Naive thymus-derived CD4-positive, alpha-beta T cell (primary cell): ENCODE results near the gene SERPINB12. TPM values are rescaled to one million over a fixed set of nuclear protein-coding genes. Genes with fewer than 3 reads are reported as not detected.

ENCODE experiments used
- ATAC-seq: fragments of 150-1000 bp; cut with Tn5 transposase; 2 replicates; pipeline ENCODE4 v1.10.0; 2021; ENCODE audit warnings: mild to moderate bottlenecking, moderate library complexity
- CTCF ChIA-PET: fragments of 350-600 bp; sonication (Branson Sonifier 250); formaldehyde crosslinking; loops from one replicate; lab custom pipeline; 2021; ENCODE audit warnings: antibody characterized with exemption; lab: Charles Lee
- POLR2A ChIA-PET: fragments of 350-600 bp; sonication (Branson Sonifier 250); formaldehyde crosslinking; loops from one replicate; lab custom pipeline; 2021; ENCODE audit warnings: antibody characterized with exemption, inconsistent platforms; lab: Charles Lee
- DNase-seq, 9 donors: peaks; one replicate each; pipeline versions ENCODE4 v3.0.0 to v3.0.0-alpha.2; 2020 to 2022; ENCODE audit warnings: mixed read lengths in 1 of 9
- H3K27ac ChIP-seq: one replicate; pipeline ENCODE4 v1.7.0; 2013; ENCODE audit warnings: mild to moderate bottlenecking, low read depth, low read length, moderate library complexity
- H3K27me3 ChIP-seq, 2 donors: one replicate each; pipeline ENCODE4 v1.7.0; 2013; ENCODE audit warnings: low read length in 2 of 2, mild to moderate bottlenecking in 2 of 2, moderate library complexity in 2 of 2; ENCODE audit not compliant: control insufficient read depth in 2 of 2, insufficient read depth in 2 of 2
- H3K36me3 ChIP-seq, 3 experiments: 1 replicate in 2 of 3; 2 replicates in 1 of 3; pipeline ENCODE4 v1.7.0; 2013; ENCODE audit warnings: low read length in 3 of 3, mild to moderate bottlenecking in 3 of 3, moderate library complexity in 1 of 3; ENCODE audit not compliant: insufficient read depth in 3 of 3, control insufficient read depth in 2 of 3
- H3K4me1 ChIP-seq, 2 donors: one replicate each; pipeline ENCODE4 v1.7.0; 2013; ENCODE audit warnings: low read length in 2 of 2, mild to moderate bottlenecking in 2 of 2, moderate library complexity in 1 of 2; ENCODE audit not compliant: control insufficient read depth in 2 of 2, insufficient read depth in 2 of 2
- H3K4me3 ChIP-seq: 2 replicates; pipeline ENCODE4 v1.7.0; 2013; ENCODE audit warnings: mild to moderate bottlenecking, low read length
- H3K9me3 ChIP-seq, 3 experiments: 1 replicate in 2 of 3; 2 replicates in 1 of 3; pipeline ENCODE4 v1.7.0; 2013; ENCODE audit warnings: low read length in 3 of 3; ENCODE audit not compliant: control insufficient read depth in 2 of 3
- H3K27ac Mint-ChIP-seq, 9 donors: one replicate each; pipeline ENCODE4 v1.8.0; 2020 to 2022; ENCODE audit warnings: mixed read lengths in 9 of 9, mild to moderate bottlenecking in 8 of 9, moderate library complexity in 5 of 9, inconsistent platforms in 2 of 9
- H3K27me3 Mint-ChIP-seq, 5 donors: one replicate each; pipeline ENCODE4 v1.8.0; 2021 to 2022; ENCODE audit warnings: mixed read lengths in 5 of 5, mild to moderate bottlenecking in 1 of 5
- H3K36me3 Mint-ChIP-seq, 5 donors: one replicate each; pipeline ENCODE4 v1.8.0; 2020 to 2022; ENCODE audit warnings: mixed read lengths in 5 of 5, mild to moderate bottlenecking in 3 of 5, inconsistent platforms in 1 of 5
- H3K4me1 Mint-ChIP-seq, 7 donors: one replicate each; pipeline ENCODE4 v1.8.0; 2020 to 2022; ENCODE audit warnings: mixed read lengths in 7 of 7, mild to moderate bottlenecking in 3 of 7, inconsistent platforms in 1 of 7
- H3K4me3 Mint-ChIP-seq, 10 donors: one replicate each; pipeline ENCODE4 v1.8.0; 2020 to 2022; ENCODE audit warnings: mild to moderate bottlenecking in 10 of 10, mixed read lengths in 10 of 10, moderate library complexity in 6 of 10, inconsistent platforms in 2 of 10
- H3K9me3 Mint-ChIP-seq, 11 donors: one replicate each; pipeline ENCODE4 v1.8.0; 2020 to 2022; ENCODE audit warnings: mixed read lengths in 11 of 11, mild to moderate bottlenecking in 4 of 11, inconsistent platforms in 1 of 11, moderate library complexity in 1 of 11
- intact Hi-C, 2 donors: fragments of 100-400 bp; cut with micrococcal nuclease; formaldehyde crosslinking; loops; one replicate each; pipeline ENCODE4 v1.15.1; 2023
- polyA plus RNA-seq, 2 donors: library from polyadenylated mRNA; unstranded; fragments of 300-500 nt; fragmentation: Illumina TruSeq; gene quantifications; one replicate each; pipeline ENCODE4 v1.2.3, GENCODE V29; 2021
- total RNA-seq, 6 experiments: library from RNA in 5 of 6; stranded (reverse) in 5 of 6; gene quantifications; 1 replicate in 5 of 6; 2 replicates in 1 of 6; pipeline ENCODE4 v1.2.3 and lab custom pipeline; 2021 to 2026

SERPINB12 gene
- total and polyA plus RNA-seq, 7 experiments from 2014 or later, result not detected

DNA sequence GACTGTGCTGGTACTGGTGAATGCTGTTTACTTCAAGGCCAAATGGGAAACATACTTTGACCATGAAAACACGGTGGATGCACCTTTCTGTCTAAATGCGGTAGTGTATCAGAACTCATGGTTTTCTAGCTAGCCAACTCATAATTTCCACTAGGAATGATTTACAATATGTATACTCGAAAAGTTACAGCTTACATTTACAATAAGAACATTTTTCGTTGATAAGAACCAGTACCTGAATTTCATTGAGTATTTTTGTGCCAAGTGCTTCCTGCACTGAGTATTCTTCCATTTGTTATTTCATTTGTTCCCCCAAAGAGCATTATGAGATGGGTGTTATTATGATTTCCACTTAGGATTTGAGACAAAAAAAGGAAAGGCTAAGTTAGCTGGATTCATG is 21.9 kb downstream of the SERPINB12 start:
- Histone ChIP-seq H3K9me3 (no peaks in the 10 kb centered on the region), H3K4me3 (no peak overlapping the region), H3K36me3 (no peaks in the 10 kb centered on the region), H3K27ac (no peak overlapping the region), H3K4me1 (no peaks in the 10 kb centered on the region), H3K27me3 (no peaks in the 10 kb centered on the region)
- no peaks in the 10 kb centered on the region for H3K9me3 Mint-ChIP-seq
- H3K27me3 Mint-ChIP-seq, result peaks cover 12 to 22% (median 16%) of the 10 kb centered on the region in 5 donors
- ATAC-seq, result no peak
- DNase-seq, result no peak
- intact Hi-C loops, result no loop called here
- no peak overlapping the region for H3K27ac Mint-ChIP-seq
- POLR2A ChIA-PET, result no interaction called here
- H3K36me3 Mint-ChIP-seq, result no peaks in the 10 kb centered on the region
- no peak overlapping the region for H3K4me3 Mint-ChIP-seq
- no peaks in the 10 kb centered on the region for H3K4me1 Mint-ChIP-seq
- CTCF ChIA-PET, result no interaction called here

DNA sequence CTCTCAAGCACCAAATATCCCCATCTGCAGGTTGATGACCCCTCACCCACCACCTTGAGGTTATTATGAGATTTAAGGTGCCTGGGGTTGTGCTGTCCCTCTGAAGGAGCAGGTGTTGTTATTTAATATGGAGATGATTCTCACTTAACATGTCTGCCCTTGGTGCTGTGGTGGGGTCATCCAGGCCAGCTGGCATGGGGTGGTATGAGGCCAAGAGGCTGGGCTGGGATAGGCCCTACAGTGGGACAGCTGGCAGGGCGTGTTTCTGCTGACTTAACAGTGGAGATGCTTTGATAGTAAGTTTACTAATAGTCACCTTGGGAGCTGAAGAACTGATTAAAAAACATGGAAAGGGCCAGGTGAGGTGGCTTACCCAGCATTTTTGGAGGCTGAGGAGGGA is 22.4 kb downstream of the SERPINB12 start:
- Mint-ChIP-seq H3K27ac (no peak overlapping the region), H3K27me3 (peaks cover 8 to 20% (median 15%) of the 10 kb centered on the region in 5 donors), H3K9me3 (no peaks in the 10 kb centered on the region), H3K4me3 (no peak overlapping the region), H3K4me1 (no peaks in the 10 kb centered on the region), H3K36me3 (no peaks in the 10 kb centered on the region)
- intact Hi-C loops, result no loop called here
- H3K27ac ChIP-seq, result no peak overlapping the region
- no peaks in the 10 kb centered on the region for H3K27me3 ChIP-seq
- DNase-seq (no peak), ATAC-seq (no peak)
- ChIA-PET POLR2A (no interaction called here), CTCF (no interaction called here)
- H3K9me3 ChIP-seq, result no peaks in the 10 kb centered on the region
- no peak overlapping the region for H3K4me3 ChIP-seq
- no peaks in the 10 kb centered on the region for H3K36me3 ChIP-seq
- H3K4me1 ChIP-seq, result no peaks in the 10 kb centered on the region

DNA sequence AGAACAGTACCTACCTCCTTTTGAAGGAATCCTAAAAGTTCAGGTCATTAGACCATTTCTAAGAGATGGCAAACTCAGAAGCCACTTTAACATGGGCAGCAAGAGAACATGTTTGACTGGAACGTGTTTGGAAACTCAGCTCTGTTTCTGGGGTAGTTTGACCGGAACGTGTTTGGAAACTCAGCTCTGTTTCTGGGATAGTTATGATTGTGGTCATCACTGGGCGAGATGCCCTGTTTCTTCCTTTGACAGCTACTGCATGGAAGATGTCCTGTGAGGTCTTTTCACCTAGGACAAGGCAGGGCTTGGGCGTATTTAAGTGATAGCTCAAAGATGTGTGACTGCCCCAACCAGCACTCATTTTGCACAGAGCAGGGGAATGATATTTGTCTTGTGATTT is 25.1 kb downstream of the SERPINB12 start:
- no peaks in the 10 kb centered on the region for H3K9me3 ChIP-seq
- H3K4me3 ChIP-seq, result no peak overlapping the region
- H3K27me3 ChIP-seq, result no peaks in the 10 kb centered on the region
- Mint-ChIP-seq H3K4me3 (no peak overlapping the region), H3K36me3 (no peaks in the 10 kb centered on the region), H3K27ac (no peak overlapping the region), H3K27me3 (peaks cover 21 to 29% (median 24%) of the 10 kb centered on the region in 5 donors), H3K4me1 (no peaks in the 10 kb centered on the region), H3K9me3 (no peaks in the 10 kb centered on the region)
- CTCF ChIA-PET, result no interaction called here
- ATAC-seq (no peak), DNase-seq (no peak)
- no peaks in the 10 kb centered on the region for H3K36me3 ChIP-seq
- H3K4me1 ChIP-seq, result no peaks in the 10 kb centered on the region
- POLR2A ChIA-PET, result no interaction called here
- intact Hi-C loops, result no loop called here
- H3K27ac ChIP-seq, result no peak overlapping the region

DNA sequence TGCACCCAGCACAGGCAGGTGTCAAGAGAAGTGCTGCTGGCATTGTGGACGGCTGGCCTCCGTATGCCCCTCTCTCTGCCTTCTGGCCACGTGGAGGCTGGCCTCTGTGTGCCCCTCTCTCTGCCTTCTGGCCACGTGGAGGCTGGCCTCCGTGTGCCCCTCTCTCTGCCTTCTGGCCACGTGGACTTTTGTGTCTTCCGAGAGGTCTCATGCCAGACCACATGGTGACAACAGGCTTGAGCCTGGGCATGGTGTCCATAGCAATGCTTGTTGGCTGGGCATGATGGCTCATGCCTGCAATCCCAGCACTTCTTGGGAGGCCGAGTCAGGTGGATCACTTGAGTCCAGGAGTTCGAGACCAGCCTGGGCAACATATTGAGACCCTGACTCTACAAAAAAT is 25.7 kb downstream of the SERPINB12 start:
- DNase-seq, result no peak
- intact Hi-C loops, result no loop called here
- no peaks in the 10 kb centered on the region for H3K9me3 ChIP-seq
- no peaks in the 10 kb centered on the region for H3K4me1 Mint-ChIP-seq
- ATAC-seq, result no peak
- H3K36me3 ChIP-seq, result no peaks in the 10 kb centered on the region
- H3K27ac ChIP-seq, result no peak overlapping the region
- no peaks in the 10 kb centered on the region for H3K4me1 ChIP-seq
- H3K36me3 Mint-ChIP-seq, result no peaks in the 10 kb centered on the region
- no peaks in the 10 kb centered on the region for H3K27me3 ChIP-seq
- POLR2A ChIA-PET, result no interaction called here
- no peak overlapping the region for H3K4me3 ChIP-seq
- no peak overlapping the region for H3K27ac Mint-ChIP-seq
- CTCF ChIA-PET, result no interaction called here
- H3K9me3 Mint-ChIP-seq, result no peaks in the 10 kb centered on the region
- H3K4me3 Mint-ChIP-seq, result no peak overlapping the region
- H3K27me3 Mint-ChIP-seq, result peaks cover 24 to 32% (median 27%) of the 10 kb centered on the region in 5 donors

DNA sequence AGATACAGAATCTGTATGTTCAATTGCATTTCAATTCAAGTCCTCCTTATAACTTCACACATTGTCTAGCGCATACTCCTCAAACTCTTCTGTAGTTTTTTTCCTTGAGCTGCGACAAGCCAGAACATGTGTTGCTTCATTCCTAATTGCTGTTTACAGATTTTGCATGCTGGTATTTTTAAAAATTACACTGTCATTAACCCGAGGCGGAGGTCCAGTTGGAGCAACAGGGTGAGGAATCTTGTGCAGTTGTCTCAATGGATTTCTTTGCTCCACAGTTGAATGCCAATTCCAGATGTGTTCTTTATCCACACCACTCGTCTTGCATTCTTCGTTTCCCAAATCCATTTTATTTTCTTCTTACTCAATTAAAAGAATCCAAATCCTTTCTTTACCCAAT is 28.6 kb downstream of the SERPINB12 start:
- Histone ChIP-seq H3K9me3 (no peaks in the 10 kb centered on the region), H3K4me3 (no peak overlapping the region), H3K4me1 (no peaks in the 10 kb centered on the region), H3K27ac (no peak overlapping the region), H3K27me3 (no peaks in the 10 kb centered on the region), H3K36me3 (no peaks in the 10 kb centered on the region)
- ATAC-seq (no peak), DNase-seq (no peak)
- CTCF ChIA-PET, result no interaction called here
- H3K9me3 Mint-ChIP-seq, result no peaks in the 10 kb centered on the region
- POLR2A ChIA-PET, result no interaction called here
- intact Hi-C loops, result no loop called here
- no peaks in the 10 kb centered on the region for H3K4me1 Mint-ChIP-seq
- no peak overlapping the region for H3K27ac Mint-ChIP-seq
- H3K27me3 Mint-ChIP-seq, result peaks cover 28 to 37% (median 30%) of the 10 kb centered on the region in 5 donors
- no peaks in the 10 kb centered on the region for H3K36me3 Mint-ChIP-seq
- no peak overlapping the region for H3K4me3 Mint-ChIP-seq

DNA sequence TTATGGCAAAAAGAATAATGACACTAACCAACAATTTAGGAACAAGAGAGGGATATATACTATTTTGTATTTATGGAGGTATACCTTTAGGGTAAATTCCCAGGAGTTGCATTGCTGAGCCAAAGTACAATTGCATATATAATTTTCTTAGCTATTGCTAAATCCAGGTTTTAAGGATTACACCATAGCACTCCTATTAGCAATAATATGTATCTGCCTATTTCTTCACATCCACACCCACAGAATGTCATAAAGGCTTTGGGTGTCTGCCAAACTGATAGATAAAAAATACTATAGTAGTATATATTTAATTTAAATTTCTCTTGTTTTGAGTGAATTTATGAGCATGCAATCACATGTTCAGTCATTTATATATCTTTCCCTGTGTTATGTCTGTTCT is 33.5 kb downstream of the SERPINB12 start:
- no peak for DNase-seq
- peaks cover 0 to 2% (median 0%) of the 10 kb centered on the region in 7 donors for H3K4me1 Mint-ChIP-seq
- no peaks in the 10 kb centered on the region for H3K9me3 ChIP-seq
- peaks cover 9 to 44% (median 16%) of the 10 kb centered on the region in 5 donors for H3K27me3 Mint-ChIP-seq
- H3K27me3 ChIP-seq, result no peaks in the 10 kb centered on the region
- no peaks in the 10 kb centered on the region for H3K4me1 ChIP-seq
- CTCF ChIA-PET, result no interaction called here
- POLR2A ChIA-PET, result no interaction called here
- H3K36me3 ChIP-seq, result no peaks in the 10 kb centered on the region
- no peak overlapping the region for H3K27ac Mint-ChIP-seq
- no peaks in the 10 kb centered on the region for H3K36me3 Mint-ChIP-seq
- no peak for ATAC-seq
- H3K27ac ChIP-seq, result no peak overlapping the region
- no peak overlapping the region for H3K4me3 Mint-ChIP-seq
- H3K9me3 Mint-ChIP-seq, result peaks cover 0 to under 1% (median 0%) of the 10 kb centered on the region in 11 donors
- no peak overlapping the region for H3K4me3 ChIP-seq
- intact Hi-C loops, result no loop called here

DNA sequence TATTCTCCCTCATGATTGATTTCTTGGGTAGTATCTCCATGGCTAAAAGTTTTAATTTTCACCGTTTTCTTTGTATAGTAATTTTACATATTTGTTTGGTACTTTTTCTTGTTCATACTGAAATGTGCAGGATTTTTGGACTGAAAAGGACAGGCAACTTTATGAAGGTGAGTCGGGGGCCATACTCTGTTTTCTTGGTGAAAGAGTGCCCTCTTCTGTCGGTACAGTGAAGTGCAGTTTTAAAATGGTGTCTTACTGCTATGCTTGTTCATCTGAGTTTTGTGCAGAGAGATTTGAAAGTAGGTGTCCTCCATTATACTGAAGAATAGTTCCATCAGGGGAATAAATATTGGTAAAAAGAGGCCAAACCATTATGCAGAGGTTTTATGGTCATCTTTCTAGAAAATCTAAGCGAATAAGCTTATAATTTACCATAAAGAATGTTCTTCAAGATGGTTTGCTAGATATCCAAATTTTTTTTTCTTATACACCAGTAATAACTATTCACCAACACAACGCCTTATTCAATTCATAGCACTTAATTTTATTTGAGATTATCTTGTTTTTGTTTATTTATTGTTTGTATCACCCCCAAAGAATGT is 36.3 kb downstream of the SERPINB12 start:
- no peaks in the 10 kb centered on the region for H3K4me1 ChIP-seq
- H3K4me3 ChIP-seq, result no peak overlapping the region
- Mint-ChIP-seq H3K4me1 (peaks cover 0 to 2% (median 0%) of the 10 kb centered on the region in 7 donors), H3K27ac (no peak overlapping the region), H3K27me3 (peaks cover 7 to 33% (median 13%) of the 10 kb centered on the region in 5 donors), H3K36me3 (no peaks in the 10 kb centered on the region), H3K9me3 (peaks cover 0 to 1% (median 0%) of the 10 kb centered on the region in 11 donors), H3K4me3 (no peak overlapping the region)
- no peak for DNase-seq
- ChIA-PET POLR2A (no interaction called here), CTCF (no interaction called here)
- no peak for ATAC-seq
- H3K27ac ChIP-seq, result no peak overlapping the region
- intact Hi-C loops, result loop anchor here in 1 of 2 donors (1.0 kb wide), 1 partner anchor 60 kb away; no protein-coding TSS in a partner anchor
- H3K9me3 ChIP-seq, result no peaks in the 10 kb centered on the region
- no peaks in the 10 kb centered on the region for H3K27me3 ChIP-seq
- no peaks in the 10 kb centered on the region for H3K36me3 ChIP-seq
